Fibroblast of gingiva (primary cell): ENCODE measurements around the gene TRAM2.

Experiments
- DNase-seq: peaks from one replicate; pipeline ENCODE4 v3.0.0-alpha.2; 2011; ENCODE audit warnings: low read depth

The TRAM2 gene

GRCh38 chr6:52577022-52577777 is at the start of gene TRAM2:
Gene TRAM2, minus strand, starts transcription at chr6:52577060. Its CDS starts 145 bp downstream, at chr6:52576915.
- peak; percentile 87 for DNase-seq

- no peak for DNase-seq
These were observed 46.0 kb upstream of the TRAM2 start for GRCh38 chr6:52622810-52623209.

GRCh38 chr6:52621631-52622030 is 44.8 kb upstream of the TRAM2 start:
- DNase-seq, result no peak

GRCh38 chr6:52620906-52621190 is 44.0 kb upstream of the TRAM2 start:
- DNase-seq, result no peak

- no peak for DNase-seq
These were observed 43.4 kb upstream of the TRAM2 start for GRCh38 chr6:52620055-52620905.

GRCh38 chr6:52617087-52617486 is 40.2 kb upstream of the TRAM2 start:
- DNase-seq, result peak; percentile 25

GRCh38 chr6:52616059-52616690 is 39.3 kb upstream of the TRAM2 start:
- no peak for DNase-seq

GRCh38 chr6:52612336-52613054 is 35.6 kb upstream of the TRAM2 start:
- DNase-seq, result no peak

- no peak for DNase-seq
These were observed 35.0 kb upstream of the TRAM2 start for GRCh38 chr6:52611833-52612232.

GRCh38 chr6:52610745-52611355 is 34.0 kb upstream of the TRAM2 start:
- DNase-seq, result no peak

GRCh38 chr6:52610011-52610410 is 33.2 kb upstream of the TRAM2 start:
- DNase-seq, result no peak

GRCh38 chr6:52605610-52606185 is 28.8 kb upstream of the TRAM2 start:
- no peak for DNase-seq

GRCh38 chr6:52603000-52603795 is 26.3 kb upstream of the TRAM2 start:
- DNase-seq, result peak; percentile 52

- no peak for DNase-seq
These were observed 21.9 kb upstream of the TRAM2 start for GRCh38 chr6:52598824-52599190.

- DNase-seq, result peak; percentile 77
These were observed 21.4 kb upstream of the TRAM2 start for GRCh38 chr6:52598123-52598823.

GRCh38 chr6:52597738-52598122 is 20.9 kb upstream of the TRAM2 start:
- no peak for DNase-seq

GRCh38 chr6:52596371-52597028 is 19.6 kb upstream of the TRAM2 start:
- DNase-seq, result peak; percentile 84

- DNase-seq, result no peak
These were observed 18.9 kb upstream of the TRAM2 start for GRCh38 chr6:52595796-52596130.

GRCh38 chr6:52595000-52595795 is 18.3 kb upstream of the TRAM2 start:
- DNase-seq, result peak; percentile 93
